Measurements from ENCODE around the gene ACTR10.
A peak's percentile ranks its signal among the peaks of the same experiment; 100 is the strongest.

ACTR10 gene

DNA sequence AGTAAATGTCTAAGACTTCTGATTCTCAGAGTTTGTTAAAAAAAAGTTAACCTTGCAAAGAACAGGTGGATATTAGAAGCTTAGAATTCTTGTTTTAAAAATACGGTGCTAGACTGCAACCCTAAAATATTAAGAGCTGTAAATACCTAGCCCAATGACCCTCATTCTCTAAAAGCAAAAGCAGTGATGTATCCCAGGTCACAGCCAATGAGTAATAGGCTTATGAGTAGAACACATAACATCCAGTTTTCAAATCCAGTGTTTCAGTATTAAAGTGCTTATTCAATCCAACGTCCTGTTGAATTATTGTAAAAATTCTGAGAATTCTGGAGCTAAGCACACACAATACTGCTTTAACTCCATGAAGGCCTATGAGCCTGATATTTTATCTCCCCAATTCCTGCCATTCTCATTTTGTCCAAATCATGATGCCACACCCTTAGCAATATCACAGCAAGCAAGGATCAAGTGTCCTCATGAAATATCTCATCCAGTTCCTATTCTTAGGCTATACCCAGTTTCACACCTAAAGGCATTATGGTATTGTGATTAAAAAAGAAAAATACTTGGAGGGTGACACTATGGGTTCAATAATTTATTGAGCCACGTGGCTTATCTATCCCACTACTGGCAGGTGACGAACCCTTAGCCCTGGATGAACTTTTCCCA is 83.1 kb downstream of the ACTR10 start:
- peak; percentile 18 for DNase-seq

DNA sequence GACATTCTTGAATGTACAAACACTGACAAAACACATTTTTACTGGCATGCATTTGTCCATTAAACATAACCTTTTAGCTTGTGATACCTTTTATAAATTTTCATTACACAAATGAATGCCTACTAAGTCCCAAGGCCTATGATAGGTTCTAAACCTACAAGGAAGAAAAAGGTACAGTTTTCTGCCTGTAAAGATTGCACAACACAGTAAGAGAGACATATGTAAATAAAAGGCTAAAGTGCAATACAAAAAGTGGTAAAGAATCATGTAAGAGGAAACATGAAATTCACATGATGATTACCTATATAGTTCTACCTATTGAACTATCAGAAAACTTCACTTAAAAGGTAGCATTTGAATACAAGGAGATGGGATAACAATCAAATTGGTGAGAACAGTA is 83.8 kb downstream of the ACTR10 start:
- no peak for DNase-seq

DNA sequence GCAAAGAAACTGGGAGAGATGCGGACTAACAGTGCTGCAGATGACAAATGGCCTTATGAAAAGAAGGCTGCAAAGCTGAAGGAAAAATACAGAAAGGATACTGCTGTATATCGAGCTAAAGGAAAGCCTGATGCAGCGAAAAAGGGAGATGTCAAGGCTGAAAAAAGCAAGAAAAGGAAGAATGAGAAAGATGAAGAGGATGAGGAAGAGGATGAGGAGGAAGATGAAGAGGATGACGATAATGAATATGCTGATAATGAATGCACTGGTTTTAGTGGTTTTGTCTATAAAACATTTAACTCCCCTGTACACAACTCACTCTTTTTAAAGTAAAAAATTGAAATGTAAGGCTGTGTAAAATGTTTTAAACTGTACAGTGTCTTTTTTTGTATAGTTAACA is 85.2 kb downstream of the ACTR10 start:
- no peak for DNase-seq

All from inflammatory macrophage treated with lipopolysaccharide for 4 hours (primary cell).